ENCODE results near the gene ARHGAP26.

Gene ARHGAP26

DNA sequence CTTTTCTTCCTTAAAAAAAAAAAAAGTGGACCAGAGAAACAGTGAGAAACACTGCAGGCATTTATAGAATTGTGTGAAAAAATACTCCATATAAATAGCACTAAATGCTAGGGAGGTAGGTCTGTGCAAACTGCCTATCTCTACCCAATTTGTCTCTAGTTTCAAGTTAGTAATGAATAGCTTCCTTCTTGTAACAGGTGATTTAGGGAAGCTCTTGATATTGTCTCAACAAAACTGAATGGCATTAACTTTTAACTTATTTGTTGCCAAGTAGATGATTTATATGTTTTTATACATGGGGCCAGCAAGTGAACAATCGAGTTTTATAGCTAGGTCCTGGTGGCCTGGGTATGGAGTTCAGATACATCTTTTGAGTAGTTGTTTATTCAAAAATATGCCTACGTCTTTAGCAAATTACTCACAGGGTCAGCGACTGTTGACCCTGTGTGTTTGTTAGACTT lies 349.7 kb downstream of the ARHGAP26 start:
- no peak for DNase-seq (ENCODE audit: insufficient read length, low spot score)
- FAIRE-seq: no peak

GRCh38 chr5:143120460-143121134 lies 350.4 kb downstream of the ARHGAP26 start:
- FAIRE-seq: no peak
- DNase-seq (ENCODE audit: insufficient read length, low spot score): no peak

GRCh38 chr5:143121135-143121475 lies 350.9 kb downstream of the ARHGAP26 start:
- DNase-seq (ENCODE audit: insufficient read length, low spot score): no peak

GRCh38 chr5:143124593-143124992 lies 354.4 kb downstream of the ARHGAP26 start:
- DNase-seq (ENCODE audit: insufficient read length, low spot score): no peak

More at GRCh38 chr5:143121135-143121475, 350.9 kb downstream of the ARHGAP26 start:
- FAIRE-seq: no peak

DNA sequence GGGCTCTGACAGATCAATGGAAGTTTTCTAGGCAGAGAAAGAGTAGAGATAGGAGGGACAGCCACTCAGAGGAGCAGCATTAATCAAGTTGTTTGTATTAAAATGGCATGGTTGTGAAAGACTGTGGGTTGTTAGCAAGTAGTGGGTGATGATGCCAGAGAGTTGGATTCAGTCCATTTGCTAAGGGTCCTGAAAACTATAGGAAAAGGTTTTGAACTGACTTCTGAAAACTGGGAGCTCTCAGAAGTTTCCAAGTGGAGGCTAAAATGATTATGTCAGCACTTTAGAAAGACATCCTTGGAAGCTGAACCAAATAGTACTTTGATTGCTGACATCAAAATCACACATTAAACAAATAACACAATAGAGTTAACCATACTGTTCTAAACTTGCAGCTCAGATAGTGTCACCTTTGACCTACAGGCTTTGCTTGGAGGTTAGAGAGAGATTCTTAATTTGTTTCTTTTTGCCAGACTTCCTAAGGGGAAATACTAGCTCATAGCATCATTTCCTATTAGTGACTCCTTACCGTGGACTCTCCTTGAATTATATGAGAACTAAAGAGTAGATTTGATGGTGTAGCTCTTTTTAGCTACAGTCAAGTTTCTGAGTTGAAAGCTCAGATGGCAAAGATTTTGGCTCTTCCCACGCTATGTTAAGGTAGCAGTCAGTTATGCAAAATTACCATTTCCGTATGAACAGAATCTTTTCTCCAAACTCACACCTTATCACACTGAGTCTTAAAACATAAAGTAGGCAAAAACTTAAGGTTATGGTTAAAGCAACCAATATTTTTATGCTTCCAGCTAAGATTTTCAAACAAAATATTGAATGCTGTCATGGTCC lies 356.2 kb downstream of the ARHGAP26 start:
- FAIRE-seq (no peak), DNase-seq (ENCODE audit: insufficient read length, low spot score) (no peak)

More at GRCh38 chr5:143124593-143124992, 354.4 kb downstream of the ARHGAP26 start:
- FAIRE-seq: peak; percentile 13

DNA sequence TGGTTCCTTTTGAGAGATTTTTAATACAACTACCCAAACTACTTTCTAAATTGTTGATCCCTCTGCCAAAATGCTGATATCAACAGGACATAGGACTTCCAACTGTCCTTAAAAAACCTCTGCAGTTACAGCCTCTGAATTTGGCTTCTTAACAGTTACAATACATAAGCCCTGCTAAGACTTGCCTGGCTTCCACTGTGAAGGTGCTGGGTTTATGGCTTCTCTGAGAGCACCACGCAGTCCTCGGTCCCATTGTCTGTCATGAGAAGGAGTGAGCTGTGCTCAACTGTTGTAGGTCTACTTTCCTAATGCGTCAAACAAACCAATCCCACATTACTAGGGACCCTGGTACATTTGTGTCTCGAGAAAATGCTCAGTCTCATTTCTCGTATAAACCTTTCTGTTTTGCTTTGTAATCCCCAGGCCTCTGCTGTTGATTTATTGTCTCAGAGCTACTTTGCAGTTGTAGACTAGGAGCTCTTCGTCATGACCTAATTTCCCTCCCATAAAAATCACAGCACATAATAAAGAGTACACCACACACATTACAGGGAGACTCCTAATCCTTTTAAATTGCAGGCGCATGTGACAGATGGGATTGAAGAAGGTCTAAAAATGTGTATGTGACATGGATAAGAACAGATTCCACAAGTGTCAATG lies 358.4 kb downstream of the ARHGAP26 start:
- DNase-seq (ENCODE audit: insufficient read length, low spot score) (no peak), FAIRE-seq (no peak)

GRCh38 chr5:143129203-143129602 lies 359.0 kb downstream of the ARHGAP26 start:
- no peak for FAIRE-seq
- no peak for DNase-seq (ENCODE audit: insufficient read length, low spot score)

- DNase-seq (ENCODE audit: insufficient read length, low spot score) (no peak), FAIRE-seq (no peak)
Measured at GRCh38 chr5:143129910-143130612, 359.9 kb downstream of the ARHGAP26 start.

GRCh38 chr5:143130613-143131305 lies 360.6 kb downstream of the ARHGAP26 start:
- FAIRE-seq: no peak

GRCh38 chr5:143131972-143132371 lies 361.8 kb downstream of the ARHGAP26 start:
- DNase-seq (ENCODE audit: insufficient read length, low spot score) (no peak), FAIRE-seq (no peak)

More at GRCh38 chr5:143130613-143131305, 360.6 kb downstream of the ARHGAP26 start:
- DNase-seq (ENCODE audit: insufficient read length, low spot score): no peak

- DNase-seq (ENCODE audit: insufficient read length, low spot score) (no peak), FAIRE-seq (no peak)
Measured at GRCh38 chr5:143132739-143133138, 362.6 kb downstream of the ARHGAP26 start.

DNA sequence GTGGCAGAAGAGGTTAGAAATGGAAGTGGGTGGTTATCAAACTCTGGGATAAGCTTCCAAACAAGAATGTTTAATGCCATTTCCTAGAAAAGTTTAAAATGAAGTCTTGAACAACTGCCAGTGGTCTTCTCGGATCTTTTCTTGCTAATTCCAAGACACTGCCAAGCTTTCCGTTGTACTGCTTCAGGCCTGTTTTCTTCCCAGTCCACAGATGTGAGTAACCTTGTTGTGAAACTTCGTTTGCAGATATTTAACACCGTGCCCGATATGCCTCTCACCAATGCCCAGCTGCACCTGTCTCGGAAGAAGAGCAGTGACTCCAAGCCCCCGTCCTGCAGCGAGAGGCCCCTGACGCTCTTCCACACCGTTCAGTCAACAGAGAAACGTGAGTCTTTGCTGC lies 363.5 kb downstream of the ARHGAP26 start:
- no peak for DNase-seq (ENCODE audit: insufficient read length, low spot score)
- FAIRE-seq: no peak

- no peak for DNase-seq (ENCODE audit: insufficient read length, low spot score)
- FAIRE-seq: no peak
Measured at GRCh38 chr5:143134269-143134668, 364.1 kb downstream of the ARHGAP26 start.

DNA sequence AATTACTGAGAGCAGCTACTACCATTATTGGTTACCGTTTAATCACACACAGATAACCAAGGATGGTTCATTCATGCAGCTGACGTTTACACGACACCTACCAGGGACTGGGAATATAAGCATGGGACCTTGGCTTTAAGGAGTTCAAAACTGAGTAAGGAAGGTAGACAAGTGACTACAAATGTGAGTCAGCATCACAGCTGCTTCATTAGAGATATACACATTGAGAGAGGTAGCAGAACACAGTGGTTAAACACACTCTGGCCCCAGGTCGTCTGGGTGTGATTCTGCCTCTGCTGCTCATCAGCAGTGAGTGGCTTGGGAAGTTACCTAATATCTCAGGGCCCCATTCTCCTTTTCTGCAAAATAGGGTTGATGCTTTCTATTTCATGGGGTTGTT lies 364.7 kb downstream of the ARHGAP26 start:
- FAIRE-seq: no peak
- DNase-seq (ENCODE audit: insufficient read length, low spot score): no peak

GRCh38 chr5:143135832-143136551 lies 365.8 kb downstream of the ARHGAP26 start:
- FAIRE-seq (no peak), DNase-seq (ENCODE audit: insufficient read length, low spot score) (no peak)

- FAIRE-seq (no peak), DNase-seq (ENCODE audit: insufficient read length, low spot score) (no peak)
Measured at GRCh38 chr5:143138839-143139238, 368.7 kb downstream of the ARHGAP26 start.

GRCh38 chr5:143139585-143139984 lies 369.4 kb downstream of the ARHGAP26 start:
- DNase-seq (ENCODE audit: insufficient read length, low spot score) (no peak), FAIRE-seq (no peak)

DNA sequence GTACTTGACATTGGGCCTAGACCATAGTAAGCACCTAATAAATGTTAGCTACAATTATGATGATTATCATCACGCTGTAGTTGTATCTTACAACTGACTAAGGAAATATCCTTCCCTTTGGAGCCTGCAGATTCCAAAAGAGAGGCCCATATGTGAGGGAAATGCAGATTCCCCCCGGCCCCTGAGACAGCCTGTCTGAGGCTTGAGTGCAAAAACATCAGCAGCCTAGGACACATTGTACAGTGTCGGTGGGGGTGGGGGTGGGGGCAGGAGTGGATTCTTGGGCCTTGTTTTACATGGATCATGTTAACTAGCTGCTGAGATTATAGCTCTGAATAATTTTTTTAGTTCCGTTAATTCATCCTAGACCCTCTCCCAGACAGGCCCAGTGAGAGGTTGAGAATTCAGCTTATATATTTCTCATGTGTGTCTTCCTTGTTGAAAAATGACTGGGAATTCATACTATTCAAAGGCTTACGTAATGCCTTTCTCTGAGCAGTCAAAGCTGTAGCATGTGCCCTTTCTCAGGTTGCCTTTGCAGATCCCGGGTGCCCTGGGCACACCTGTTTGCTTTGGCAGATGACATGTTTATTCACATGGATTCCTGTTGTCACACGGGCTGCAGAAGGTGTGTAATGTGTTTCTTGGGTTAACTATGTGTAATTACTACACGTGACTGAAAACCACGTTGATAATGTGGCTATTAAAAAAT lies 370.5 kb downstream of the ARHGAP26 start:
- DNase-seq (ENCODE audit: insufficient read length, low spot score) (no peak), FAIRE-seq (no peak)

GRCh38 chr5:143141652-143142051 lies 371.5 kb downstream of the ARHGAP26 start:
- no peak for FAIRE-seq

More at GRCh38 chr5:143141652-143142051, 371.5 kb downstream of the ARHGAP26 start:
- no peak for DNase-seq (ENCODE audit: insufficient read length, low spot score)

Measured in HTR-8/SVneo (cell line).